Suppressor macrophage treated with lipopolysaccharide for 4 hours (primary cell): ENCODE results near the gene ETV5.

Experiments used
- DNase-seq: peaks from one replicate; pipeline ENCODE4 v3.0.0-alpha.2; 2020

ETV5 gene

DNA sequence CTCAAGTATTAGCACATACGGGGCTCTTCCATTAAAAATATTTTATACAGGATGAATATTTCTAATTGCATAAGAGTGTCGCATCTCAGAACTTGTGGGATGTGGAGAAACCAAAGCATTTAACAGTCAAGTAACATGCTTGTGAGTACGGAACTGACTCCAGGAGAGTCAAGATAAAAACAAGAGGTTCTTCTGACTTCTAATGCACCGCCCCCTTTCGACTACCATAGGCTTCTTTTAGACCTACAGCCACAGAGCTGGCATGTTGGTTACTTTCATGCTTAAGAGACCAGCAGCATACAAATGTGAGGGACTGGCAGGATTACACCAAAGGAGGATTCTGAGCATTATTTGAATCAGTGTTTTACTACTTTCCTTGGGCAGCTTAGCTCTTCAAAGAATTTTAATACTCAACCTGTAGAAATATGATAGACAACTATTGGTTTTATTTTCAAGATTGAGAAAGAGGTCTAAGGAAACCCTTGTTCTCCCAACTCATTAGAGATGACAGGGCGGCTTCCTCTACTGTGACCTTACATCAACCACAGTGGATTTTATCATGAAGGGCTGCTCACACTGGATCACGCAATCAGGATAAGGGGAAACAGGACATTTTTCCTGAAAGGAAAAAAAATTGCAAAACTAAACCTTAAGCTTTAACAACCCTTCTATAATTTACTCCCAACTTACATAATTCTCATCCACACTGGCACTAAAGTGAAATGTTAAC, 14.0 kb downstream of the ETV5 start:
- peak; percentile 81 for DNase-seq

DNA sequence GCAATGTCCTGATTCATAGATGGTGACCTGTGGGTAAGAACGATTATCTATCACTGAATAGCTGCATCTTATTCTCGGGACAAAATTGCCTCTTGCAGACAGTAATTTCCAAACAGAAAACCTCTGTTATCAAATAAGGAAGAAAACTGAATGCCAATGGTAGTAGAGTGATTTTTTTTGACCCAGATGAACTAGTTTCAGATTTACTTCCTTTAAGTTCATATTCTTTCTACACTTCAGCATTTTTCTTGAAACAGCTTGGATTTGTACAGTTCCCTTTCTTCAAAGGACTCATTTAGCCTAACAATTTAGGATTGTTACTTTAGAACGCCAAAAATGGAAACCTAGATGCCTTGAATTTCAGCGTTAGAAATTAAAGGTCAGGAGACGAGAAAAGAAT, 14.6 kb downstream of the ETV5 start:
- DNase-seq: peak; percentile 83

DNA sequence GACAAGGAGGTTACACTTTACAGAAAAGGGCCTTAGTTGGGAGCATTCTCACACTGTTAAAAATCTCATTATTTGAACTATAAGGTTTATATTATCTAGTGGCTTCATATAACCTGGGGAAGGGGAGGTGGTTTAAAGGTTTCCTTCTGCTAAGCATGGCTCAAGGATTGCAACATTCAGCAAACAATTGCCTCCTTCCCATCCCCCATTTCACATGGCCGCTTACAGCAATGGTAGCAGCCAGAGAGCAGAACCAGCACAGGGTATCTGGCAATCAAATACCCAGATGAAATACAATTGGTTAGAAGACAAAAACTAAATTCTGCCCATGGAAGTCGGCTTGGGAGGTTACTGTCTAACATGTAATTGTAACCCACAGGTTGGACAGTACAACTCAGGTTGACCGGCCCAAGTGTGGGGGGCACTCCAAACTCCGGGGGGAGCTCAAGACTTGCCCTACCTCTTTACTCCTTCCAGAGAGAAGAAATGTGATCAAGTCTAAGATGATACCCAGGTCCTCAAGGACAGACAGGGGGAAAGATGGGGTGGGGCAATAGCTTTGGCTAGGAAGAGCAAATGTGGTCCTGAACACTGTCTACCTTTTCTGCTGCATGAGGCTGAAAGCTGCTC, 15.5 kb downstream of the ETV5 start:
- DNase-seq: no peak

DNA sequence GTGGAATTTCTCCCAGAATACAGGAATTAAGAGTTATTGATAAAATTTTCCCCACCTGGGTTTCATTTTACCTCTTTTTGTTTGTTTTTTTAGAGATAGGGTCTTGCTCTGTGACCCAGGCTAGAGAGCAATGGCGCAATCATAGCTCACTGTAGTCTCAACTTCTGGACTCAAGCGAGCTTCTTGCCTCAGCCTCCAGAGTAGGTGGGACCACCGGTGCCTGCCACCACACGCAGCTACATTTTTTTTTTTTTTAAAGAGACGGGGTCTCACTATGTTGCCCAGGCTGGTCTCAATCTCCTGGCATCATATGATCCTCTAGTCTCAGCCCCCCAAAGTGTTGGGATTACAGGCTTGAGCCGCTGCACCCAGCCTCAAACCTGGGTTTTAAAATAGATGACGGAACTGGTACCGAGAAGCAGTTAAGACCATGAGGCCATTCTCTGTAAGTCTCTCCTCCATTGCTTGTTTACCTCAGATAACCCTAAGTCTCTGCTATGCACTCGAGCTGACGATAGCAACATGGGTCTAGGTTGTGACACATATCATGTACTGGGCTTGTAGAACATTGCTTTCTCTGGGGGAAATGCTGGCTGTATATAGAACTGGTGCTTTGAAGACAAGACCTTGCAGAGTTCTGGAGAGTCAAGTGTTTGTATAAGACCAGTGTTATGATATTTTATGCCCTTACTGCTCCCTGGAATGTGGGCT, 16.4 kb downstream of the ETV5 start:
- DNase-seq: no peak

DNA sequence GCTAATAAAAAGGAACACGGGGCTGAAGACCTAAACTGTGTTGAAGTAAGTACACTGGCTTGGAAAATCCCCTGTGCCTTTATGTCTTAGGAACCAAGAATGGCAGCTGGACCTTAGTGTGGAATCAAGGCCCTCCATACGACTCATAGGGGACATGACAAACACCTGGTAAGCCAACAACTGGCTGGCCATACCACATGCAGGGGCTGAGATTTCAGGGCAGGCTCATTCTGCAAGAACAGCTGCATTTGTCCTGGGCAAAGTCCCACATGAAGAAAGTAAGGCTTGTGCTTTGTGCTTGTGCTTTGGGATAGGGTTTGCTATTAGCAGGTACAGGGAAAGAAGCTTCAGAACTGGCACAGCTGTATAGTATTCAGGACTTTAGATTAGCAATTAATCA, 18.0 kb downstream of the ETV5 start:
- DNase-seq: no peak

DNA sequence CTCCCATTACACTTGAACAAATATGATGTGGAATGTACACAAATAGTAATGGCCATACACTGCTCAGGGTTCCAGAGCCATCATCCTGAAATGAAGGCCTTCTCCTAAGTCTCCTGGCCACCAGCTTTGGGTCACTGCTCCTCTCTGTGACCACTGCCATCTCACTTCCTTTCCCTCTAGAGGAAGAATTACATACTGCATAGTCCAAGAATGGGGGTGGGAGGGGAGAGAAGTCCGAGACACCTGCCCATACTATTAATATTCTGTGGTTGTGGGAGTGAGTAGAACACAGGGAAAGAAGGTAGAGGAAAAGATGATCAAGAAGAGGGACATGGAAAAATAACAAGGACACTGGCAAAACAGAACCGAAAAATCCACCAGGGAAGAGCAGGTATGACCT, 20.6 kb downstream of the ETV5 start:
- no peak for DNase-seq

DNA sequence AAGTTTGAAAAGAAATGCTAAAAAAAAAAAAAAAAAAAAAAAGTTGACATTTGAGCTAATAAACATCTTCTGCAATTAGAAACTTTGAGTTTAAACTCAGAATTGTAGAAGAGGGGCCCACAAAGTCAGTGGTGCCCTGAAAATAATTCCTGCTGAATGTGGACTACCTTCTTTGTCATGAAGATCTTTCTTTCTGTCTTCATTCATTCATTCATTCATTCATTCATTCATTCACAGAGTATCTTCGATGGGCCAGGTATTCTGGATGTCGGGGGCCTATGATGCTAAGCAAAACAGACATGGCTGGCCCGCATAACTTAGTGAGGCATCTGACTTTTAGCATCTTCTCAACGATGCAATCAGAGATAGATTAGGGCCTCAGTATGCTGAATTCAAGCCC, 24.6 kb downstream of the ETV5 start:
- DNase-seq: no peak

DNA sequence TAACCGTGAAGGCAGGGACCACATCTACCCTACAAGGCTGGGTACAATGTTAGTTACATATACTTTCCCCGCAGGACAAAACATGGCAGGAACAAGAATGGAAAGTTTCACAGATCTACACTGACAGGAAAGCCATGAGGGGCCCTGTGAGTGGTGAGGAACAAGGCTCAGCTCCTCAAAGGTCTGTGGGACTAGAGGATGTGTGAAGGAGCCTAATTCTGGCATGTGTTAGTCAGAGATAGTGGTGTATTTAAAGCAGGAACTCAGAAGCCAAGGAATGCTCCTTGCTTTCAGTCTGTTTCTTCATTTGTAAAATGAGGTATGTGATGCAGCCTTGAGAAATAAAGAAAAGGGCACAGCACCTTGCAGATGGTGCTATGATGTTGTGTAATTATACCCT, 25.1 kb downstream of the ETV5 start:
- no peak for DNase-seq

DNA sequence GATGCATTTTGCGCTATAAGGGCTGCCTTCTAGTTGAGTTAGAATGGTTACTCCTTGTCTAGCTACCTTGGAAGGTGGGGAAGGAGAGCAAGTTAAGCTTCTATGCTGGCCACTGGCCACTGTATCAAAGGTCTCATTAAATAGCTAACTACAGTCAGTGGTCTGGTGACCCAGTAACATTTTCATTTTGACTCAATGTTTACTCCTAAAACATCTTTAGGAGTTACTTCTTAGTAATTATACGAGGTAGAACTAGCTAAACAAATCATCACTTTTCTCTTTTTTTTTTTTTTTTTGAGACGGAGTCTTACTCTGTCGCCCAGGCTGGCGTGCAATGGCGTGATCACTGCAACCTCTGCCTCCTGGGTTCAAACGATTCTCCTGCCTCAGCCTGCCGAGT, 26.7 kb downstream of the ETV5 start:
- DNase-seq: no peak

DNA sequence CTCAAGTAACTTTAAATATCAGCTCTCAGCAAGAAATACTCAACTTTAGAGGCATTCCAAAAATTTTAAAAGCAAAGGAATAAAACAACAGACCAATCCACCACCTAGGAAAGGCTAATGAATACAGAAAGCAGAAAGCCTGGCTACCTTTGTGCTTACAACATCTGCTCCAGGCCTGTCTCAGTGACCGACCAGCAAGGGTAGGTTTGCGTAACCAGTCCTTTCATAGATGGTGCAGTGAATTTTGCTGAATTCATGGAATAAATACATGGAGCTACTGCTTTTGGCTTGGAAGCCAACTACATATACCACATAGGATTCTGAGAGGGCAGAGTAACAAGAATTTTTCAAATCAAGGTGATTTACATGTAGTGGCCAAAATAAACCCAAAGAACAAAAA, 27.2 kb downstream of the ETV5 start:
- DNase-seq: no peak

DNA sequence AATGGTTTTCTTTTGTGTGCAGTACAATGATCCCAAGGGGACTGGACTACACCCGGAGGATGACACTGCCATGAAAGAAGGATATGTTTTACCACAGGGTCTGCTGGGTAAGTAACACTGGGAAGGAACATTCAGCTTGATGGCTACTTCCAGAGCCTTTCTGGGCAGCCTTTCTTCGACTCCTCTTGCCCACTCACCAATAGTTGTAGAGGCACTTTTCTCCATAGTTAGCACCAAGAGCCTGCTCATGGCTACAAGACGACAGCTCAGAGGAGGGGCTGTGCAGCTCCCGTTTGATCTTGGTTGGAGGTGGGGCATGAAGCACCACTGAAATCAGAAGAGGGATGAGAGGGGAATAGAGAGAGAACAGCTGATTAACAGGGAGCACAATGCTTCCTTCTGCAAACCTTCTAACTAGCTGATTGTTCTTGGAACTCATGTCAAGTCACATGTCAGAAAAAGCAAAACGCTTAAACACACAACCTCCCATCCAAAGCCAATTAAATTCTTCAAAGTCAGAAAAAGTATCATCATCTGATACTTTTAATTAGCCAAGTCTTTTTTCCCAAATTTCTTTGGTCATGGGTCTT, 27.9 kb downstream of the ETV5 start:
- DNase-seq: no peak

DNA sequence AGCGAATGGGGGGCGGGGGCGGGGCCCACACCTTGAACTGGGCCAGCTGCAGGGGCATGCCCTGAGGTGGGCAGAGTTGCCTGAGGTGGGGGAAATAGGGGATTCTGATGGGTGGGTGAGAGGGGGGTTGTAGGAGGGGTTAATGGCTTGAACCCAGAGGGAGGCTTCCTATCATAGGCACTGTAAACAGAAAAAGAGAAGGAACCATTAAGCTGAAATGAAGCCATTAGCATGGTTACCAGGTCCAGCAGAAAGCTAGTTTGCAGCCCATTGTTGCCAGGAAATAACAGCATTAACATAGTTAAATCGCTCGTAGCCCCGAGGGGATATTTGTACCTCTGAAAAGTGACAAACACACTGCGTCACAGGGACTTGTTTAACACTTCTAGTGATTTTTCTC, 29.0 kb downstream of the ETV5 start:
- no peak for DNase-seq

DNA sequence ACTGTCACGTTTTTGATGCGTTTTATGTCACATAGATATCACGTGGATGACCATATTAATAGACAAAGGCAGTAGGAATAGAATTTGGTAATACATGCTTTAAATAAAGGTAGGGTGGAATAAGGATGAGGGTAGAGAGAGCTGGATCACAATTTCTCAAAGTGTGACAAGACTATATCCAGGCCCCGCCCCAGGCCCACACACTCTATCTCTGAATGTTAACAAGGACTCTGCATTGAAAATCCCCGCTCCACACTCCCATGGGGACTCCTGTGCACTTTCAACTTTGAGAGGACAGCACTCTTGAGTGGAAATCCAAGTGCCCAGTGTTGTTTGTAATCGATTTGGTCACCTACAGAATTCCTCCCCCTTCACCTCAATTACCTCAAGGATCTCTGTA, 31.4 kb downstream of the ETV5 start:
- DNase-seq: no peak

DNA sequence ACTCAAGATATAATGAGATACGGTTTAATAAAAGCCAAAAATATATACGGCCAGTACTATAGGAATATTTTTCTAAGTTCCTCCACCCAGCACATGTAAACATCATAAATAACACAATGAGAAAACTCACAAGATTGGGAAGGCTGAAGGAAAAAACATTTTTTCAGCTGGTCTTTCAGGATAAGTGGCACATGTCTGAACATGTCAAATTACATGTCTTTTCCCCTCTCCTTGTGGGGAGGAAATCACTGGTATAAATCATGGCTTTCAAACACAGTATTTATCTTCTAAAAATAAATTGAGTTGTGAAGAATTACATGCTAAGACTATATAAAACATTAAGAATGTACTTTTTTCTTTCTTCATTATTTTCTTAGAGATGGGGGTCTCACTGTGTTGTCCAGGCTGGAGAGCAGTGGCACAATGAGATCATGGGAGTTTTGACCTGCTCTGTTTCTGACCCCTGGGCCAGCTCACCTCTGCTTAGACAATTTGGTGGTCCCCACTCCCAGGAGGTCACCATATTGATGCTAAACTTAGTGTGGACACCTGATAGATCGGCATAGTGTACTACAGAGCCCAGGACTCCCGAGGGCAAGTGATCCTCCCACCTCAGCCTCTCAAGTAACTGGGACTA, 32.8 kb downstream of the ETV5 start:
- no peak for DNase-seq

DNA sequence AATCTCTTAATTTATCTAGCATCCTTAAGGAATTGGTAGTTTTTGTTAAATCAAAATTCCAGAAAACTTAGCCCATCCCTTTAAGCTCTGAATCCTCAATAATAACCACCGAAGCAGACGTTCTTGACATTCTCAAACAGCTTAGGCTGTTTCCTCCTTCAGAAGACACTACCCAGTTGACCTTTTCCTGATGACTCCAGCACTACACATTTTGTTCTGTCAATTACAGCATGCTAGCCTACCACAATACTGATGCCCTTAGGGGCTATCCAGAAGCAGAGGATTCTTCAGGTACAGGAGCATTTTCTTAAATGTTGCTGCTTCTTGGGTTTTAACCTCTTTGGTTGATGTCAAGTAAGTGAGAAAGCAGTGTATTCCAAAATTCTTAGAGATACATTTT, 33.4 kb downstream of the ETV5 start:
- no peak for DNase-seq

DNA sequence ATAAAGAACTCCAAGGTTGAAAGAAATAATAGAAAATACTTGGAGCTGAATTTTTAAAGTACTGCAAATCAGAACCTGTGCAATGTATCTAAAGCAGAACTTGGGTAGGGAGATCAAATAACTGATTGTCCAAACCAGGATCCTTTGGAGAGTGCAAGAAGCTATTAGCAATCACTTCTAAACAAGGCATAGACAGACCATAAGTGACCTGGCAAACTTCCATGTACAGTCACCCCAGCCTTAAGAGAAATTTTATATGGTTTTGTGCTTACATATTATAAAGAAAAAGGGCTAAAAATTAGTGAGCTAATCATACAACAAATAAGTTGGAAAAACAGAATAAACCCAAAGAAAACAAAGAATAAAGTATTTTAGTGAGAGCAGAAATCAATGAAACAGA, 35.2 kb downstream of the ETV5 start:
- DNase-seq: no peak

DNA sequence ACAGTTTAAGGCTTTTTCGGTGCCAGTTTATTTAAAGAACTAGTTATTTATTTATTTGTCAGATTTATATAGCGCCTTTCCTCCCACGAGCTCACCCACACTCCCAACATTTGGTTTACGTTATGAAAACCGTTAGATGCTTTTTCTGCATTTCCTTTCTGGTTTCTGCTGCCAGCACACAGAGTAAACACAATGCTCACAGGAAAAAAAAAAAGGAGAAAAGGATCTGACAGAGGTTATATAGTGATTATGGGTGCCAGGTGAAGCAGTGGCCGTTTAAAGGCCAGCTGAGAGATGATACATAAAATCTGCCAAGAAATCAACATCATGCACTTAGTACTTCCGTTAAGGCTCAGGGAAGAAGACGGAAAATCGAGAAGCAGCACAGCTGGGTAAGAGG, 37.9 kb downstream of the ETV5 start:
- DNase-seq: no peak

DNA sequence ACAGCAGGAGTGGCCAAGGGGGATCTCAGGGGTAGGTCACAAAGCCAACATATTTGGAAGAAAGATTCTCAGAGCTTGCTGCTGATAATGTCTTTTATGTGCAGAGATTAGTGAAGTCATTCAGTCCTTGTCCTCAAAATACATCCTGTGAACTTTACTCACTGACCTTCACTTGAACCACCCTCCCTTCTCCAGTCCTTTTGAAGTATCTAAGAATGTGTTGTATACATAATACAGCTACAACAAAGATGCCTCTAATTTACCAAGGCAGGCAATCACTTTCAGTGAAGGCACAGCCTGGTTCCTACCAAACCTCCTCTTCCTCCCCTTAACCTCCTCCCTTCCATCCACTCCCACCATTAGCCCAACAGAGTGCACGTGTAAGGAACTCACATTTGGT, 38.3 kb downstream of the ETV5 start:
- no peak for DNase-seq

DNA sequence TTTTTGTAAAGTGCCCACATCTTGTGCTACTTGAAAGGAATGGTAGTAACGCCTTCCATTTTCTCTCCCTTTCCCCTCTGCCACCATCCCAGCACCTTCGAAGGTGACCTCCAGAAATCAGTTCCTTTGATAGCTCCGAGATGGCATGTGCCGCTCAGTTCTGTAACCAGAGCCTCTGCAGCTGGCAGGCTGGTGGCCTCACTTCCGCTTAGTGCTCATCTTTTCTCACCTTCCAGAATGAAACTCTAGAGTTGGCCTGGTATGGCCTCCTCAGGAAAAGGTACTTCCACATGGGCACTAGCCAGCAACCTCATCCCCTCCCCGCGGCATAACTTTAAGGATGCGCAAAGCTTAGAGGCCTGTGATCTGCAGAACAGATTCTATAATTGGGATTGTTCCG, 38.8 kb downstream of the ETV5 start:
- no peak for DNase-seq

DNA sequence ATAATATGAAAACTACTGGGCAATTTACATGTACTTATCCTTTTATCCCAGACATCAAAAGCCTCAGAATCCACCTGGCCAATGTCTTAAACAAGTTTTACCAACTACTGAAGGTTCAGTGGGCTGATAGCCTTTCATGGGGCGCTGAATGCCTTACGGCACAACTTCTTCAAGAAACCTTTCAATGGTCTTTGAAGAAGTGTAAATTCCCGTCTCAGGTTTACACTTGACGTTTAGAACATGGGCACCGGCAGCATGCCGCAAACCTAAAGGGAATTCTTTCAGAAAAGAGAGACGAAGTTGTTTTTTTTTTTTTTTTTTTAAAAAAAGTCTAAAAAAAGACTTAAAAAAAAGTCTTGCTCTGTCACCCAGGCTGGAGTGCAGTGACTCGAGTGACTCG, 39.7 kb downstream of the ETV5 start:
- no peak for DNase-seq

DNA sequence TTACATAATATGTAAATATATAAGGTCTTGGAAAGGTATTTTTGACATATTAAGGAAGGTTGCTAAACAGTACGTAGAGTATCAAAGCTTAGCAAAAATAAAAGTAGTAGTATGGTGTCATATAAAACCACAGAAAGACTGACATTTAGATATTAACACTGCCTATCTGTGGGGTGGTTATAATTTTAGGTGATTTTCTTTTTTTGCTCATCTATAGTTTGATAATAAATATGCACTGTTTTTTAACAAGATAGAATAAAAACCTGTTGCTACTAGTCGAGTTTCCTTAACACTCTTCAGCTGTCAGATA, 40.7 kb downstream of the ETV5 start:
- no peak for DNase-seq

DNA sequence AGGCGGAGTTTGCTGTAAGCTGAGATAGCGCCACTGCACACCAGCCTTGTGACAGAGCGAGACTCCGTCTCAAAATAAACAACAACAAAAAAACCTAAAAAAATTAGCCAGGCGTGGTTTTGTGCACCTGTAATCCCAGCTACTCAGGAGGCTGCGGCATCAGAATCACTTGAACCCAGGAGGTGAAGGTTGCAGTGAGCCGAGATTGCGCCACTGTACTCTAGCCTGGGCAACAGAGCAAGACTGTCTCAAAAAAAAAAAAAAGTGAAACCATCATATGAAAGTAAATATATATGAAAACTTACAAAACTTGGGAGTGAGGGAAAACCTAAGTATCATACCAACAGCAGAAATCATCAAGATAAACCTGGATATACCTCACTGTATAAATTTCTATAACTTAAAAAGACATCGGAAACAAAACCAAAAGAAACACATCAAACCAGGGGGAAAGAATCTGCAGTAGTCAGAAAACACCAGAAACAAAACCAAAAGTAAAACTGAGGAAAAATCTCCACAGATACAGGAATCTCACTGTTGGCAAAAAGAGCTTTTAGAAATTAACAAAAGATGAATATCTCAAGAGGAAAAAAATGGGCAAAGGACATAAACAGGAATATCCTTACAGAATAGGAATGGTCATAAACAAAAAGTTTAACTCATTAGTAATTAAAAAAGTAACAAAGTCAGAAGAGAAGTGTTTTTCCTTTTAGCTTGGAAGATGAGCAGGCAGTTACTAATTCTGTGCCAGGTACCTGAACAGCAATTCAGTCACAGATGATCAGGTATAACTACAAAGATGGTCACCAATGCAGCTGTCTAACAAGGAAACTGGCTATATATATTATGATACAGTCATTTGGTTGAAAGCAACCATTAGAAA, 41.3 kb downstream of the ETV5 start:
- DNase-seq: peak; percentile 67

DNA sequence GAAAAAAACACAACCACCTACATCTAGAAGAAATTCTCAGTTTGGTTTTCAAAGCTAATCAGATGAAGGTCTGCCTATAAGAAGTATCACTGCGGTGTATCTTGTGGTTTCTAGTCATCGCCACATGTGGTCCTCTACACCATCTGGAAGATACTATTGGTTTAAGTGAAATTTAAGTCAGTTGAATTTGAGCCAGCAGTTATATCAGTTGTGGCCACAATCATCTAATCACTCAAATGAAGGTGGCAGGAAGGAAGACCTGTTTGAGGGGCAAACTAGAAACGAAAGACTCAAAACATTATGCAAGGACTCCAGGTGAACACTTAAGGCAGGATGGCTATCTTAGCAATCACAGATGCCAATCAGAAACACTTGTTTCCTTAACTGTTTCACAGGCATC, 48.7 kb downstream of the ETV5 start:
- DNase-seq: no peak
